Endodermal cell (in vitro differentiated cells): ENCODE measurements around the gene PRKCA. TPM values are rescaled to one million over a fixed set of nuclear protein-coding genes. Genes with fewer than 3 reads are reported as not detected.

Experiments used
- DNase-seq: peaks from one replicate; pipeline ENCODE4 v3.0.0-alpha.2; 2017
- H3K27ac ChIP-seq: 2 replicates; pipeline ENCODE4 v1.5.1; 2013; ENCODE audit warnings: mild to moderate bottlenecking, low read depth, low read length, moderate library complexity
- H3K27me3 ChIP-seq: 2 replicates; pipeline ENCODE4 v1.6.1; 2013; ENCODE audit warnings: mild to moderate bottlenecking, low read length, moderate library complexity; ENCODE audit not compliant: insufficient read depth, control insufficient read depth, poor library complexity, severe bottlenecking
- H3K36me3 ChIP-seq: 2 replicates; pipeline ENCODE4 v1.7.0; 2013; ENCODE audit warnings: mild to moderate bottlenecking, low read length, moderate library complexity; ENCODE audit not compliant: control insufficient read depth, insufficient read depth
- H3K4me1 ChIP-seq: one replicate; pipeline ENCODE4 v1.7.0; 2013; ENCODE audit warnings: low read length; ENCODE audit not compliant: control insufficient read depth, insufficient read depth
- H3K4me3 ChIP-seq: 2 replicates; pipeline ENCODE4 v1.5.1; 2013; ENCODE audit warnings: mild to moderate bottlenecking, low read length, moderate library complexity
- H3K9ac ChIP-seq: 2 replicates; pipeline ENCODE4 v1.6.1; 2013; ENCODE audit warnings: mild to moderate bottlenecking, low read length, moderate library complexity; ENCODE audit not compliant: poor library complexity, severe bottlenecking; ENCODE audit errors: extremely low read depth
- H3K9me3 ChIP-seq: 2 replicates; pipeline ENCODE4 v1.6.1; 2013; ENCODE audit warnings: mild to moderate bottlenecking, low read length, moderate library complexity; ENCODE audit not compliant: control insufficient read depth
- H3K27ac Mint-ChIP-seq: 2 replicates; pipeline ENCODE4 v1.8.0; 2020; ENCODE audit warnings: mixed read lengths
- H3K27me3 Mint-ChIP-seq: 2 replicates; pipeline ENCODE4 v1.8.0; 2021; ENCODE audit warnings: mild to moderate bottlenecking, mixed read lengths; ENCODE audit not compliant: insufficient read depth
- H3K36me3 Mint-ChIP-seq: 2 replicates; pipeline ENCODE4 v1.8.0; 2020; ENCODE audit warnings: low read depth, mixed read lengths
- H3K4me1 Mint-ChIP-seq: 2 replicates; pipeline ENCODE4 v1.8.0; 2020; ENCODE audit warnings: mixed read lengths
- H3K4me3 Mint-ChIP-seq: 2 replicates; pipeline ENCODE4 v1.8.0; 2020; ENCODE audit warnings: mild to moderate bottlenecking, moderate library complexity, mixed read lengths
- H3K9me3 Mint-ChIP-seq: 2 replicates; pipeline ENCODE4 v1.8.0; 2020; ENCODE audit warnings: mild to moderate bottlenecking, mixed read lengths
- CTCF ChIP-seq: fragments of 200-600 bp; sonication (generic); conservative IDR thresholded peaks from 2 replicates; pipeline ENCODE4 v1.5.0; 2021; ENCODE audit warnings: antibody characterized with exemption, mild to moderate bottlenecking
- WGBS, 2 experiments: methylation state at CpG; one replicate each; pipeline versions ENCODE4 v1.1.5 to v1.1.7; 2013; ENCODE audit warnings: missing lambda C conversion rate in 2 of 2, mixed read lengths in 1 of 2; ENCODE audit not compliant: insufficient coverage in 1 of 2, insufficient read length in 1 of 2; 5-methylcytosine and 5-hydroxymethylcytosine counted together
- total RNA-seq, 2 donors: library from RNA; stranded (reverse); fragmentation: NEBNext Ultra II Directional in 1 of 2; extraction: Animal tissue kit (Norgen Biotek cat#: 25700) in 1 of 2; gene quantifications; 2 replicates in 1 of 2; 3 replicates in 1 of 2; pipeline ENCODE4 v1.2.1, GENCODE V29; 2021

The PRKCA gene
- total RNA-seq, 2 donors from 2014 or later, result 8.7 to 14.6 TPM

- Histone ChIP-seq H3K4me1 (peaks cover 7% of the 10 kb centered on the region), H3K36me3 (no peaks in the 10 kb centered on the region), H3K27me3 (no peaks in the 10 kb centered on the region), H3K27ac (peak overlapping the region; percentile 47), H3K9me3 (no peaks in the 10 kb centered on the region), H3K9ac (no peak overlapping the region), H3K4me3 (no peak overlapping the region)
- H3K27me3 Mint-ChIP-seq, result no peaks in the 10 kb centered on the region
- H3K4me3 Mint-ChIP-seq, result no peak overlapping the region
- H3K9me3 Mint-ChIP-seq, result no peaks in the 10 kb centered on the region
- H3K27ac Mint-ChIP-seq, result no peak overlapping the region
- WGBS, 2 experiments, result 75 to 95% methylated on average over 1 of the region's 1 CpG
- no peak for DNase-seq
- peaks cover 9% of the 10 kb centered on the region for H3K4me1 Mint-ChIP-seq
- no peak for TF ChIP-seq CTCF
- no peaks in the 10 kb centered on the region for H3K36me3 Mint-ChIP-seq
These were observed 404.5 kb downstream of the PRKCA start for GRCh38 chr17:66706851-66707450.

- no peak overlapping the region for H3K27ac ChIP-seq
- no peak overlapping the region for H3K4me3 ChIP-seq
- no peaks in the 10 kb centered on the region for H3K27me3 ChIP-seq
- Mint-ChIP-seq H3K27me3 (no peaks in the 10 kb centered on the region), H3K9me3 (no peaks in the 10 kb centered on the region), H3K4me3 (no peak overlapping the region), H3K36me3 (no peaks in the 10 kb centered on the region), H3K4me1 (peaks cover 34% of the 10 kb centered on the region), H3K27ac (peak overlapping the region; percentile 69)
- WGBS, 2 experiments, result 75 to 77% methylated on average over 3 to 7 of the region's 8 CpGs
- H3K4me1 ChIP-seq, result peaks cover 8% of the 10 kb centered on the region
- no peak overlapping the region for H3K9ac ChIP-seq
- DNase-seq, result no peak
- no peaks in the 10 kb centered on the region for H3K36me3 ChIP-seq
- TF ChIP-seq CTCF, result no peak
- H3K9me3 ChIP-seq, result no peaks in the 10 kb centered on the region
These were observed 409.0 kb downstream of the PRKCA start for GRCh38 chr17:66711401-66711800.

- H3K27ac Mint-ChIP-seq, result peak overlapping the region; percentile 67
These were observed 409.5 kb downstream of the PRKCA start for GRCh38 chr17:66711881-66712321.

More at GRCh38 chr17:66711881-66712321, 409.5 kb downstream of the PRKCA start:
- no peak for TF ChIP-seq CTCF
- Histone ChIP-seq H3K9ac (no peak overlapping the region), H3K27ac (no peak overlapping the region), H3K9me3 (no peaks in the 10 kb centered on the region), H3K36me3 (no peaks in the 10 kb centered on the region), H3K27me3 (no peaks in the 10 kb centered on the region), H3K4me1 (peaks cover 8% of the 10 kb centered on the region), H3K4me3 (no peak overlapping the region)
- no peak overlapping the region for H3K4me3 Mint-ChIP-seq
- H3K36me3 Mint-ChIP-seq, result no peaks in the 10 kb centered on the region
- 33% methylated on average over 2 of the region's 2 CpGs; no CpG with 5 or more reads in 1 of the 2 experiments for WGBS, 2 experiments
- no peaks in the 10 kb centered on the region for H3K9me3 Mint-ChIP-seq
- no peaks in the 10 kb centered on the region for H3K27me3 Mint-ChIP-seq
- peaks cover 34% of the 10 kb centered on the region for H3K4me1 Mint-ChIP-seq
- peak; percentile 85 for DNase-seq
